ENCODE measurements around the gene ADAMTS12.
A peak's percentile ranks its signal among the peaks of the same experiment; 100 is the strongest.

ADAMTS12 gene

DNA sequence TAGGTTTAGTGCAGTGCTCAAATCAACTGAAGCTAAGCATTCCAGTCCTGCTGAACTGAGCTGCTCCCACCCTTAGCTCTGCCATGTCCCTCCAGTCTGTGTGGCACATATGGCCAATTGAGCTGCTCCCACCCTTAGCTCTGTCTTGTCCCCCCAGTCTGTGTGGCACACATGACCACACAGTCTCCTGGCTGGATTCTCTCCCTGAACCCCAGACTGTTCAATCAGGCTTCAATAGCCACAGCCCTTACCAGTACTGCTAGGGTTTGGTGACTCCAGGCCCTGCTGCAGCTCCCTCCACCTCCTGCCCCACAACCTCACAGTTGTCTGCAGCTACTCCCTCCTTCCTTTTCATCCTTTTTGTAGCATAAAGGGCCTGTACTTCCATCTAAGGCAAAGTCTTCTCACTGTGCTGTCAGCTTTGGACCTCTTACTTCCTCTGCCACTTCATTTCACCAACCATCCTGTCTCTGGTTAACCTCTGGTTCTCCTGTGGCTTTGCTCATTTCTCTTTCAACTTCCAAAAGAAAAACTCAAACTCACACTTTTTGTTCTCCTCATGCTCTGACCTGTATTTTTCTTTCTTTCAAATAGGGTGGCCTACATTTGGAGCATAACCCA, 50.8 kb downstream of the ADAMTS12 start:
- no peak for DNase-seq

DNA sequence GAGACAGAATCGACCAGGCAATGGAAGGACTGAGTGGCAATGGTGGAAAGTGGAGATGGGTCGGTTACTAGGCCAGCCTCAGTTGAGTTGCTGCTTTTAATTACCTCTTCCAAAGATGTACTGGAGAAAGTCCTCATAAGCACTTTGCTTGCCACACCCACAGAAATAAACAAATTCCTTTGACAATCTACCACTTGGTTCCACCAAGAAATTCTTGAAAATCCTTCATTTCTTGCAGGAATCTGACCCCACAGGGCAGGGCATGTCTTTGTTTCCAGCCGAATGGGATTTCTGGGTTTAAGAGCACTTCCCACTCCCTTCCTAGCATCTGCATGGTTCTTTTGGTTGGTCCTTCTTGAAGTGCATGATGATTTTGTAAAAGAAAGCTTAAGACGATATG, 54.5 kb downstream of the ADAMTS12 start:
- DNase-seq: no peak

DNA sequence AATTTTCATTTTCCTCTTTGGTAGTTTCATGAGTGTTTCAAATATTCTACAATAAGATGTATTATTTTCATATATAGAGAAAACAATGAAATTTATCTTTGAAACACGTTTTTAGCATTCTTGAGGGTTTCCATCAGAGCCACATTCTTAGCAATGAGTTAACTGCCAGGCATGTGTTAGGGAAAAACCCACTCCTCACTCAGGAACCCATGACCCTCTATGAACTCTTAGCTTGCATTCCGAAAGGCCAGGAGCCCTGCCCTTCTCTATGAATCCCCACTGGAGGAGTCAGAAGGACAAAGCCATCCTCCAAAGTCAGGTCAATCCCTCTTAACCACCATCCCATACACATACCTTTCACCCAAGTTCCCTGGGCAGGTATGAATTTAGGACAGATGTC, 57.5 kb downstream of the ADAMTS12 start:
- DNase-seq: no peak

DNA sequence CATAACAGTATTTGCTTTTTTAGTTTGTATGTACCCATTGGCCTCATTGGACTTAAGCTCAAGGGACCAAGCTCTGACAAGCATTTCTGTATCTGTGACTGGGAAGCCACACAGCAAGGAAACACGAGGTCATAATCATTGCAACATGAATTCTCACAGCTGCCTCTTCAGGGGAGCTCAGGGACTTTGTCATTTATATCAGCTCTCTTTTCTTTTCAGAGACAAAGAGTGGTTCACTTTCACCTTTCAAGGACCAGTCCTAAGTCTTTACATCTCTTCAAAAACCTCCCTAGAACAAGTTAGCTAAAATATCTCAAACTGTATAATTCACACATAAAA, 58.6 kb downstream of the ADAMTS12 start:
- no peak for DNase-seq

GRCh38 chr5:33832404-33833236, 59.2 kb downstream of the ADAMTS12 start:
- no peak for DNase-seq

GRCh38 chr5:33831041-33831440, 60.7 kb downstream of the ADAMTS12 start:
- DNase-seq: no peak

GRCh38 chr5:33829430-33829829, 62.4 kb downstream of the ADAMTS12 start:
- DNase-seq: no peak

DNA sequence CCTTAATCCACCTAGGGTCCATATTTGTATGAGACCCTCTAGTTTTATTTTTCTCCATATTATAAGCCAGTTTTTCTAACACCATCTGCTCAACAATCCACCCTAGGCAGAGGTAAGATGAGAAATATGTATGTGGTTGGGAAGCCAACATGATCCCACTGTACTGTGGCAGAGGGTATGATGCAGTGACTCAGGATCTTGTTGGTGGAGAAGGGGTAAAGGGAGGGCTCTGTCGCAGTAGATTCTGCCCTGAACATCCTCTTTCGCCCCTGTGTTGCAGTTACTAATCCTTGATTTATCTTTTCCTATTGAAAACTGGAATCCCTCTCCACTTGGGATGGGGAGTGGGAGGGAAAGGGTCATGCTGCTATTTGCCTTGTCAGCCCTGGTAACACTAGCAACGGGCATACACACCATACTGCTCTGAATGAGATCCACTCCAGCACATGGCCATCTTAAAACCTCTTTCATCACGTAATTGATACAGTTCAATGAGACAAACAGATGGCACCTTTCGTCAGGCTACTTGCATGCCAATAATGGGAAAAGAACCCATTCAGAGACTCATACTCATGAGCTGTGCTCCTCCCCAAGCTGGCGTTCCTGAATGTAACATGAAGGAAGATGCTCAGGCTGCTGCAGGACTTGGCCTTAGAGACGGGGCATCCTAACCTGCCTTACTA, 63.0 kb downstream of the ADAMTS12 start:
- DNase-seq: no peak

- no peak for DNase-seq
Observed at GRCh38 chr5:33827885-33828284, 63.9 kb downstream of the ADAMTS12 start.

GRCh38 chr5:33827018-33827707, 64.6 kb downstream of the ADAMTS12 start:
- no peak for DNase-seq

- no peak for DNase-seq
Observed at GRCh38 chr5:33824516-33825195, 67.1 kb downstream of the ADAMTS12 start.

DNA sequence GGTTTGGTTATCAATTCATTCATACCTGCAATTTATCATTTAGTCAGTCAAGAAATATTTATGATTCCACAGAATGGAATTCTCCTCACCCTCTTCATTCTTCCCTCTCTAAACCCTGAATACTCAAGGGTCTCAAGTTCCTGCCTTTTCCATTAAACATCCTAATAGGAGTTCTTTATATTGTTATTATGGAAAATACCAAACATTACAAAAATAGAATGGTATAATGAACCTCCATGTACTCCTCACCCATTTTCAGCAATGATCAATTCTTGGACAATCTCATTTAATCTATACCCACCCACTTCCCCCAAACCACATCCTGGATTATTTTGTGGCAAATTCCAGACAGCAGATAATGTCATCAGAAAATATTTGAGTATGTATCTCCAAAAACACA, 74.5 kb downstream of the ADAMTS12 start:
- no peak for DNase-seq

GRCh38 chr5:33816791-33817190, 75.0 kb downstream of the ADAMTS12 start:
- DNase-seq: no peak

DNA sequence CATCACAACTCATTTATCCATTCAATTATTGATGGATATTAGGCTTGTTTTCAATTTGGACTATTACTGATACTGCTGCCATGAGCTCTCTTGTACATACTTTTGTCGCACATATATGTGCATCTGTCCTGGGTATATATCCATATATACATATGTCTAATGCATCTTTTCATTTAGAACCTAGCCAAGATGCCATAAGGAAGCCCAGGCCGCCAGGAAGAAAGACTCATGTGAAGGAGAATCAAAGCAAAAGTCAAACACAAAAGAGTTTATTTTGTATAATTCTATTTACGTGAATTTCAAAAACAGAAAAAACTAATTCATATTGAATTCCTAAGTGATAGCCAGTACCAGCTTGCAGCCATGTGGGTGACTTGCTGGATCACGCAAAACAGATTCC, 79.0 kb downstream of the ADAMTS12 start:
- no peak for DNase-seq

GRCh38 chr5:33810491-33811120, 81.2 kb downstream of the ADAMTS12 start:
- DNase-seq: no peak

DNA sequence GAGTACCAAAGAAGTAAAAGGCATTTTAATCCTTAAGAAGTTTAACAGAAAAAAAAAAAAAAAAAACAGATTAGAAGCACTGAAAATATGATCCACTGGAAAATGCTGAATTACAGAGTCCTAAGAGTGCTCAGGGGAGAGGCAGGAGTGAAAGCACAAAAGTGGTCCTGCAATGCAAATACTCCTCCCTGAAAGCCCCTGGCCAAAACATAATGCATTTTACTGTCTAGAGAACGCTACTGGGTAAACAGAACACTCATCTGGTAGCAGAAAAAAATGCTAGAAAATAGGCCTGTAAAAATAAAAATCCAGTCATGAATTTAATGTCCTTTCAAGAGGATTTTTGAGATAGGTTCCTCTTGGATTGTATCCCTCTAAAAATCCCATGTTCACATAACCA, 81.9 kb downstream of the ADAMTS12 start:
- DNase-seq: no peak

DNA sequence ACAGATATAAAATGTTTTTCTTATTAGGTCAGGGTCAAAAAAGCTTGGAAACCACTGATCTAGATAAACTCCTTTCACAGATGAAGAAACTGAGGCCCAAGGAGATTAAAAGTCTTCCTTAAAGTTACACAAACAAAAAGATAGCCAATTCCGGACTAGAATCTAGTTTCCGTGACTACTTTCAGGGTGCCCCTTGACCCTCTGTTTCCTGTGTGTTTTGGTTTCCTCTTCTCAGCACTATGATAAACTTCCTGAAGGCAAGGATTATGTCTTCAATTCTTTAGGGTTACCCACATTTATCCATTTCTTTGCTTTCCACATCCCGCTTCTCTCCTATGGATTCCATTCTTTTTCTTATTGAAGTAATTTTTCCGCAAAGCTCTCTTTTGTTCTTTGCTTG, 83.1 kb downstream of the ADAMTS12 start:
- DNase-seq: no peak

- no peak for DNase-seq
Observed at GRCh38 chr5:33807771-33808170, 84.0 kb downstream of the ADAMTS12 start.

GRCh38 chr5:33806738-33807442, 84.9 kb downstream of the ADAMTS12 start:
- peak in 1 of 2 experiments; percentile 54 for DNase-seq

- DNase-seq: no peak
Observed at GRCh38 chr5:33801292-33801691, 90.5 kb downstream of the ADAMTS12 start.

GRCh38 chr5:33800241-33800950, 91.4 kb downstream of the ADAMTS12 start:
- no peak for DNase-seq
